GM12878 (cell line): ENCODE results near the gene NPAS3. TPM values are rescaled to one million over a fixed set of nuclear protein-coding genes. Genes with fewer than 3 reads are reported as not detected.

Experiments
- ATAC-seq: fragments of 200-7000 bp; cut with Tn5 transposase; 3 replicates; pipeline ENCODE4 v1.9.1; 2020; ENCODE audit warnings: mild to moderate bottlenecking, moderate library complexity
- BruUV-seq: library from RNA; stranded (reverse); fragments of 400-500 nt; replicated peaks from 2 replicates; lab custom pipeline; 2021; lab: Mats Ljungman, UMichigan
- CTCF ChIA-PET: fragments of 300-600 bp; sonication (Branson Sonifier 250); formaldehyde crosslinking; extraction: SDS; loops from one replicate; lab custom pipeline; 2021; ENCODE audit warnings: inconsistent platforms; lab: Yijun Ruan, JAX
- POLR2A ChIA-PET: fragments of 350-600 bp; formaldehyde crosslinking; extraction: SDS; loops from one replicate; lab custom pipeline; 2021; ENCODE audit warnings: inconsistent platforms; lab: Charles Lee
- RAD21 ChIA-PET: fragments of 300-600 bp; sonication (Branson Sonifier 250); formaldehyde crosslinking; loops from one replicate; lab custom pipeline; 2023; ENCODE audit warnings: antibody characterized with exemption; ENCODE audit not compliant: unreplicated experiment; lab: Charles Lee
- SMC1A ChIA-PET: fragments of 300-600 bp; sonication (Branson Sonifier 250); formaldehyde crosslinking; loops from one replicate; lab custom pipeline; 2023; ENCODE audit not compliant: unreplicated experiment, uncharacterized antibody; lab: Charles Lee
- DNase-seq: peaks from one replicate; pipeline ENCODE4 v3.0.0-alpha.2; 2011; ENCODE audit warnings: low read depth, low spot score
- FAIRE-seq: peaks from 3 replicates; lab custom pipeline; 2011; peaks lifted over from hg19 to GRCh38; lab: Jason Lieb, UNC
- H2AFZ ChIP-seq: 2 replicates; pipeline ENCODE4 v1.6.0; 2011; ENCODE audit warnings: low read depth, low read length, control low read depth; ENCODE audit not compliant: control insufficient read depth
- H3K27ac ChIP-seq: 2 replicates; pipeline ENCODE4 v1.5.1; 2011; ENCODE audit warnings: control low read depth; ENCODE audit not compliant: control insufficient read depth, insufficient read depth
- H3K27me3 ChIP-seq, 2 experiments: replicated peaks in 1 of 2; 2 replicates each; pipeline versions ENCODE4 v1.6.0 to v1.6.1; 2011; ENCODE audit warnings: low read length in 1 of 2; ENCODE audit not compliant: control insufficient read depth in 2 of 2, insufficient read depth in 2 of 2
- H3K36me3 ChIP-seq, 2 experiments: 2 replicates each; pipeline ENCODE4 v1.5.1; 2011; ENCODE audit warnings: low read length in 1 of 2; ENCODE audit not compliant: control insufficient read depth in 2 of 2, insufficient read depth in 2 of 2
- H3K4me1 ChIP-seq: 2 replicates; pipeline ENCODE4 v1.6.1; 2011; ENCODE audit warnings: mild to moderate bottlenecking, low read length, moderate library complexity, mixed read lengths; ENCODE audit not compliant: control insufficient read depth, insufficient read depth
- H3K4me2 ChIP-seq: 2 replicates; pipeline ENCODE4 v1.6.0; 2011; ENCODE audit warnings: control low read depth; ENCODE audit not compliant: control insufficient read depth, insufficient read depth
- H3K4me3 ChIP-seq: fragments of 200-600 bp; sonication (generic); 2 replicates; pipeline ENCODE4 v1.5.1; 2016
- H3K79me2 ChIP-seq: 2 replicates; pipeline ENCODE4 v1.6.0; 2011; ENCODE audit warnings: low read length; ENCODE audit not compliant: control insufficient read depth, insufficient read depth
- H3K9ac ChIP-seq: 2 replicates; pipeline ENCODE4 v1.8.0; 2011; ENCODE audit warnings: low read length, control low read depth, mixed read lengths; ENCODE audit not compliant: control insufficient read depth, insufficient read depth
- H3K9me3 ChIP-seq: replicated peaks from 3 replicates; pipeline ENCODE4 v1.5.1; 2011; ENCODE audit warnings: mild to moderate bottlenecking, low read length; ENCODE audit not compliant: control insufficient read depth, insufficient read depth
- H4K20me1 ChIP-seq: 2 replicates; pipeline ENCODE4 v1.6.0; 2011; ENCODE audit not compliant: control insufficient read depth, insufficient read depth
- CEBPZ ChIP-seq: fragments of 150-350 bp; IDR thresholded peaks from 2 replicates; pipeline ENCODE4 v1.6.1; 2016; ENCODE audit warnings: low read depth, low read length
- CHD1 ChIP-seq: IDR thresholded peaks from 2 replicates; pipeline ENCODE4 v1.6.1; 2012; ENCODE audit warnings: low read depth, low read length, improper control_type of control experiment
- NR2C1 ChIP-seq: fragments of 450-650 bp; IDR thresholded peaks from 2 replicates; pipeline ENCODE4 v1.6.1; 2017; ENCODE audit warnings: antibody characterized with exemption, mild to moderate bottlenecking, moderate library complexity
- NRF1 ChIP-seq: conservative IDR thresholded peaks from 2 replicates; pipeline ENCODE4 v1.6.1; 2011; ENCODE audit warnings: mild to moderate bottlenecking, low read depth, low read length, improper control_type of control experiment
- POLR2A ChIP-seq: IDR thresholded peaks from 2 replicates; pipeline ENCODE4 v1.6.1; 2011; ENCODE audit warnings: low read depth, mild to moderate bottlenecking, low read length
- SREBF1 ChIP-seq: IDR thresholded peaks from 2 replicates; pipeline ENCODE4 v1.6.1; 2012; ENCODE audit warnings: mild to moderate bottlenecking, low read length
- TAF1 ChIP-seq: IDR thresholded peaks from 2 replicates; pipeline ENCODE4 v1.6.1; 2011; ENCODE audit warnings: mild to moderate bottlenecking, low read depth, low read length, borderline replicate concordance
- TARDBP ChIP-seq: IDR thresholded peaks from 2 replicates; pipeline ENCODE4 v1.6.1; 2016; ENCODE audit warnings: borderline replicate concordance
- USF2 ChIP-seq: IDR thresholded peaks from 2 replicates; pipeline ENCODE4 v1.6.1; 2011; ENCODE audit warnings: low read depth, low read length, improper control_type of control experiment, borderline replicate concordance
- ZNF24 ChIP-seq: fragments of 450-650 bp; IDR thresholded peaks from 2 replicates; pipeline ENCODE4 v1.6.1; 2017; ENCODE audit warnings: antibody characterized with exemption, mild to moderate bottlenecking
- WGBS: methylation state at CpG from one replicate; pipeline ENCODE4 v1.1.6; 2016; ENCODE audit warnings: low lambda C conversion rate; ENCODE audit not compliant: insufficient replicate concordance, insufficient coverage; ENCODE audit errors: missing lambda C conversion rate; 5-methylcytosine and 5-hydroxymethylcytosine counted together
- in situ Hi-C: fragments of 300-500 bp; cut with MboI; formaldehyde crosslinking; loops from 9 replicates; pipeline ENCODE4 v1.14.3; 2018; ENCODE audit warnings: mixed read lengths
- intact Hi-C: fragments of 100-400 bp; cut with micrococcal nuclease; formaldehyde crosslinking; loops from one replicate; pipeline ENCODE4 v1.14.2; 2022; ENCODE audit not compliant: unreplicated experiment
- polyA plus RNA-seq, 11 experiments: library from polyadenylated mRNA; depleted of rRNA in 4 of 11; unstranded in 6 of 11; stranded (reverse) in 5 of 11; fragments of >200 nt; fragmentation: Nextera tagmentation in 4 of 11; fragmentation: Illumina TruSeq in 1 of 11; extraction: Ambion mirVana in 4 of 11; extraction: Trizol in 1 of 11; gene quantifications; 1 replicate in 1 of 11; 2 replicates in 10 of 11; pipeline versions ENCODE4 v1.2.1 to v1.2.3, GENCODE V29; 2011 to 2016; ENCODE audit warnings: inconsistent platforms in 2 of 11, missing spikeins in 2 of 11, low read depth in 1 of 11
- total RNA-seq, 4 experiments: library from RNA; depleted of rRNA in 3 of 4; stranded (reverse); fragments of >200 nt in 3 of 4; fragmentation: Illumina TruSeq in 1 of 4; extraction: Trizol in 1 of 4; gene quantifications; 2 replicates each; pipeline versions ENCODE4 v1.2.1 to v1.2.3, GENCODE V29; 2013 to 2021
- TF ChIP-seq, protein P1 (sequence below): fragments of 450-650 bp; IDR thresholded peaks from 2 replicates; pipeline ENCODE4 v1.6.1; 2017; ENCODE audit warnings: mild to moderate bottlenecking, moderate library complexity
- TF ChIP-seq, protein P2 (sequence below): IDR thresholded peaks from 2 replicates; pipeline ENCODE4 v1.6.1; 2012; ENCODE audit warnings: mild to moderate bottlenecking, low read depth, low read length

The NPAS3 gene
- total and polyA plus RNA-seq, 10 of the 15 experiments (the other 5 are each of a cell fraction or from before 2014, with no cell fraction given): under 0.01 to 2.7 (median 0.03) TPM; not detected in 6

- Histone ChIP-seq H3K4me3 (no peak overlapping the region), H3K27me3 (no peaks in the 10 kb centered on the region; a peak in 1 of 4 replicates), H3K4me1 (no peaks in the 10 kb centered on the region), H3K4me2 (no peak overlapping the region), H2AFZ (no peak overlapping the region), H4K20me1 (no peaks in the 10 kb centered on the region), H3K36me3 (no peaks in the 10 kb centered on the region), H3K27ac (no peak overlapping the region), H3K9me3 (no peaks in the 10 kb centered on the region), H3K79me2 (no peaks in the 10 kb centered on the region), H3K9ac (no peak overlapping the region)
- in situ Hi-C loops (loop anchor here (5.0 kb wide), 3 partner anchors 323 to 1218 kb away; no protein-coding TSS in a partner anchor), intact Hi-C loops (no loop called here)
- no peak for ATAC-seq
- 11% methylated on average over 1 of the region's 1 CpG for WGBS
- no TSS peak for BruUV-seq
- FAIRE-seq: no peak
- ChIA-PET POLR2A (no interaction called here), SMC1A (interaction anchor here (1.0 to 8.4 kb wide), 4 partner anchors 119 to 528 kb away, joined by 5 to 158 read pairs (median 39); no protein-coding TSS in a partner anchor), CTCF (interaction anchor here (0.6 to 14.3 kb wide), 6 partner anchors 10 to 427 kb away, joined by 3 to 334 read pairs (median 18); no protein-coding TSS in a partner anchor), RAD21 (interaction anchor here (2.2 kb wide), 2 partner anchors 10 to 119 kb away, joined by 8 to 16 read pairs; no protein-coding TSS in a partner anchor)
- no peak for DNase-seq
- no peak for TF ChIP-seq CEBPZ
- no peak for TF ChIP-seq POLR2A
- no peak for TF ChIP-seq TARDBP
- TF ChIP-seq, protein P1, sequence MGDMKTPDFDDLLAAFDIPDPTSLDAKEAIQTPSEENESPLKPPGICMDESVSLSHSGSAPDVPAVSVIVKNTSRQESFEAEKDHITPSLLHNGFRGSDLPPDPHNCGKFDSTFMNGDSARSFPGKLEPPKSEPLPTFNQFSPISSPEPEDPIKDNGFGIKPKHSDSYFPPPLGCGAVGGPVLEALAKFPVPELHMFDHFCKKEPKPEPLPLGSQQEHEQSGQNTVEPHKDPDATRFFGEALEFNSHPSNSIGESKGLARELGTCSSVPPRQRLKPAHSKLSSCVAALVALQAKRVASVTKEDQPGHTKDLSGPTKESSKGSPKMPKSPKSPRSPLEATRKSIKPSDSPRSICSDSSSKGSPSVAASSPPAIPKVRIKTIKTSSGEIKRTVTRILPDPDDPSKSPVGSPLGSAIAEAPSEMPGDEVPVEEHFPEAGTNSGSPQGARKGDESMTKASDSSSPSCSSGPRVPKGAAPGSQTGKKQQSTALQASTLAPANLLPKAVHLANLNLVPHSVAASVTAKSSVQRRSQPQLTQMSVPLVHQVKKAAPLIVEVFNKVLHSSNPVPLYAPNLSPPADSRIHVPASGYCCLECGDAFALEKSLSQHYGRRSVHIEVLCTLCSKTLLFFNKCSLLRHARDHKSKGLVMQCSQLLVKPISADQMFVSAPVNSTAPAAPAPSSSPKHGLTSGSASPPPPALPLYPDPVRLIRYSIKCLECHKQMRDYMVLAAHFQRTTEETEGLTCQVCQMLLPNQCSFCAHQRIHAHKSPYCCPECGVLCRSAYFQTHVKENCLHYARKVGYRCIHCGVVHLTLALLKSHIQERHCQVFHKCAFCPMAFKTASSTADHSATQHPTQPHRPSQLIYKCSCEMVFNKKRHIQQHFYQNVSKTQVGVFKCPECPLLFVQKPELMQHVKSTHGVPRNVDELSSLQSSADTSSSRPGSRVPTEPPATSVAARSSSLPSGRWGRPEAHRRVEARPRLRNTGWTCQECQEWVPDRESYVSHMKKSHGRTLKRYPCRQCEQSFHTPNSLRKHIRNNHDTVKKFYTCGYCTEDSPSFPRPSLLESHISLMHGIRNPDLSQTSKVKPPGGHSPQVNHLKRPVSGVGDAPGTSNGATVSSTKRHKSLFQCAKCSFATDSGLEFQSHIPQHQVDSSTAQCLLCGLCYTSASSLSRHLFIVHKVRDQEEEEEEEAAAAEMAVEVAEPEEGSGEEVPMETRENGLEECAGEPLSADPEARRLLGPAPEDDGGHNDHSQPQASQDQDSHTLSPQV: no peak
- TF ChIP-seq ZNF24: no peak
- no peak for TF ChIP-seq TAF1
- TF ChIP-seq SREBF1: no peak
- no peak for TF ChIP-seq NR2C1
- TF ChIP-seq CHD1: no peak
- TF ChIP-seq USF2: no peak
- no peak for TF ChIP-seq NRF1
- TF ChIP-seq, protein P2, sequence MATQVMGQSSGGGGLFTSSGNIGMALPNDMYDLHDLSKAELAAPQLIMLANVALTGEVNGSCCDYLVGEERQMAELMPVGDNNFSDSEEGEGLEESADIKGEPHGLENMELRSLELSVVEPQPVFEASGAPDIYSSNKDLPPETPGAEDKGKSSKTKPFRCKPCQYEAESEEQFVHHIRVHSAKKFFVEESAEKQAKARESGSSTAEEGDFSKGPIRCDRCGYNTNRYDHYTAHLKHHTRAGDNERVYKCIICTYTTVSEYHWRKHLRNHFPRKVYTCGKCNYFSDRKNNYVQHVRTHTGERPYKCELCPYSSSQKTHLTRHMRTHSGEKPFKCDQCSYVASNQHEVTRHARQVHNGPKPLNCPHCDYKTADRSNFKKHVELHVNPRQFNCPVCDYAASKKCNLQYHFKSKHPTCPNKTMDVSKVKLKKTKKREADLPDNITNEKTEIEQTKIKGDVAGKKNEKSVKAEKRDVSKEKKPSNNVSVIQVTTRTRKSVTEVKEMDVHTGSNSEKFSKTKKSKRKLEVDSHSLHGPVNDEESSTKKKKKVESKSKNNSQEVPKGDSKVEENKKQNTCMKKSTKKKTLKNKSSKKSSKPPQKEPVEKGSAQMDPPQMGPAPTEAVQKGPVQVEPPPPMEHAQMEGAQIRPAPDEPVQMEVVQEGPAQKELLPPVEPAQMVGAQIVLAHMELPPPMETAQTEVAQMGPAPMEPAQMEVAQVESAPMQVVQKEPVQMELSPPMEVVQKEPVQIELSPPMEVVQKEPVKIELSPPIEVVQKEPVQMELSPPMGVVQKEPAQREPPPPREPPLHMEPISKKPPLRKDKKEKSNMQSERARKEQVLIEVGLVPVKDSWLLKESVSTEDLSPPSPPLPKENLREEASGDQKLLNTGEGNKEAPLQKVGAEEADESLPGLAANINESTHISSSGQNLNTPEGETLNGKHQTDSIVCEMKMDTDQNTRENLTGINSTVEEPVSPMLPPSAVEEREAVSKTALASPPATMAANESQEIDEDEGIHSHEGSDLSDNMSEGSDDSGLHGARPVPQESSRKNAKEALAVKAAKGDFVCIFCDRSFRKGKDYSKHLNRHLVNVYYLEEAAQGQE: no peak
Measured at GRCh38 chr14:33794791-33795305, 856.2 kb downstream of the NPAS3 start.
